HepG2 (cell line): ENCODE measurements around the gene COMMD4. TPM values are rescaled to one million over a fixed set of nuclear protein-coding genes. Genes with fewer than 3 reads are reported as not detected.

Experiments used
- FOSL2 ChIP-seq: sonication (generic); formaldehyde crosslinking; IDR thresholded peaks from 2 replicates; pipeline ENCODE4 v1.4.0; 2020; ENCODE audit warnings: missing genetic modification reagents
- FOXO1 ChIP-seq: sonication (generic); formaldehyde crosslinking; IDR thresholded peaks from 2 replicates; pipeline ENCODE4 v1.4.0; 2020; ENCODE audit warnings: missing genetic modification reagents
- FOXP1 ChIP-seq, 2 experiments: fragments of 450-650 bp in 1 of 2; IDR thresholded peaks; 2 replicates each; pipeline ENCODE4 v1.6.1; 2017 to 2018; ENCODE audit warnings: antibody characterized with exemption in 1 of 2
- IKZF4 ChIP-seq: sonication (generic); formaldehyde crosslinking; IDR thresholded peaks from 2 replicates; pipeline ENCODE4 v1.5.1; 2020; ENCODE audit warnings: borderline replicate concordance, mild to moderate bottlenecking, low read depth, missing genetic modification reagents; ENCODE audit errors: not compliant biosample characterization
- MIER2 ChIP-seq: IDR thresholded peaks from 2 replicates; pipeline ENCODE4 v1.6.1; 2016; ENCODE audit warnings: missing biosample characterization, missing genetic modification reagents
- PAXIP1 ChIP-seq: sonication (generic); formaldehyde crosslinking; conservative IDR thresholded peaks from 2 replicates; pipeline ENCODE4 v1.4.0; 2020; ENCODE audit warnings: mild to moderate bottlenecking, missing genetic modification reagents, moderate library complexity
- POLR2AphosphoS5 ChIP-seq: IDR thresholded peaks from 2 replicates; pipeline ENCODE4 v1.6.1; 2012; ENCODE audit warnings: low read depth, low read length
- TCF12 ChIP-seq, 2 experiments: fragments of 450-650 bp in 1 of 2; sonication (generic) in 1 of 2; formaldehyde crosslinking in 1 of 2; IDR thresholded peaks; 2 replicates each; pipeline versions ENCODE4 v1.6.1 to v1.8.0; 2017 to 2022; ENCODE audit warnings: antibody characterized with exemption in 1 of 2, mild to moderate bottlenecking in 1 of 2, missing genetic modification reagents in 1 of 2, moderate library complexity in 1 of 2
- TGIF2 ChIP-seq: IDR thresholded peaks from 2 replicates; pipeline ENCODE4 v1.6.1; 2016; ENCODE audit warnings: control low read depth, missing compliant biosample characterization
- ZC3H4 ChIP-seq: sonication (generic); formaldehyde crosslinking; IDR thresholded peaks from 2 replicates; pipeline ENCODE4 v1.4.0; 2020; ENCODE audit warnings: missing genetic modification reagents, borderline replicate concordance
- ZNF337 ChIP-seq: sonication (generic); formaldehyde crosslinking; IDR thresholded peaks from 2 replicates; pipeline ENCODE4 v1.5.1; 2020; ENCODE audit warnings: missing genetic modification reagents, low read depth, mild to moderate bottlenecking, borderline replicate concordance
- ZNF383 ChIP-seq: sonication (generic); formaldehyde crosslinking; IDR thresholded peaks from 2 replicates; pipeline ENCODE4 v1.4.0; 2020; ENCODE audit warnings: missing genetic modification reagents, mild to moderate bottlenecking, borderline replicate concordance
- ZNF468 ChIP-seq: sonication (generic); formaldehyde crosslinking; IDR thresholded peaks from 2 replicates; pipeline ENCODE4 v1.8.0; 2022; ENCODE audit warnings: mild to moderate bottlenecking, moderate library complexity, missing genetic modification reagents
- ZNF556 ChIP-seq: sonication (generic); formaldehyde crosslinking; IDR thresholded peaks from 2 replicates; pipeline ENCODE4 v1.4.0; 2020; ENCODE audit warnings: mild to moderate bottlenecking, missing genetic modification reagents, borderline replicate concordance
- ZNF577 ChIP-seq: sonication (generic); formaldehyde crosslinking; IDR thresholded peaks from 2 replicates; pipeline ENCODE4 v1.4.0; 2020; ENCODE audit warnings: mild to moderate bottlenecking, low read depth, missing genetic modification reagents, borderline replicate concordance
- ZNF678 ChIP-seq: sonication (generic); formaldehyde crosslinking; IDR thresholded peaks from 2 replicates; pipeline ENCODE4 v1.4.0; 2020; ENCODE audit warnings: mild to moderate bottlenecking, missing genetic modification reagents
- ZNF75D ChIP-seq: sonication (generic); formaldehyde crosslinking; IDR thresholded peaks from 2 replicates; pipeline ENCODE4 v1.8.1; 2023; ENCODE audit warnings: missing genetic modification reagents, mild to moderate bottlenecking, borderline replicate concordance
- polyA plus RNA-seq, 8 experiments: library from polyadenylated mRNA; depleted of rRNA in 3 of 8; stranded (reverse) in 7 of 8; unstranded in 1 of 8; fragments of >200 nt; fragmentation: Illumina TruSeq in 4 of 8; extraction: Trizol in 4 of 8; gene quantifications; 2 replicates each; pipeline versions ENCODE4 v1.2.1 to v1.2.3, GENCODE V29; 2011 to 2016; ENCODE audit warnings: low read depth in 4 of 8, missing spikeins in 1 of 8, mixed read lengths in 1 of 8; ENCODE audit not compliant: insufficient read depth in 1 of 8
- total RNA-seq, 5 experiments: library from RNA; depleted of rRNA; stranded (reverse); fragments of >200 nt; fragmentation: Illumina TruSeq; extraction: Trizol; gene quantifications; 2 replicates each; pipeline ENCODE4 v1.2.3, GENCODE V29; 2016; ENCODE audit warnings: low read depth in 1 of 5
- TF ChIP-seq, protein P1 (sequence below): sonication (generic); formaldehyde crosslinking; IDR thresholded peaks from 2 replicates; pipeline ENCODE4 v1.4.0; 2020; ENCODE audit warnings: mild to moderate bottlenecking, missing genetic modification reagents, borderline replicate concordance
- TF ChIP-seq, protein P2 (sequence below): IDR thresholded peaks from 2 replicates; pipeline ENCODE4 v1.6.1; 2016; ENCODE audit warnings: missing compliant biosample characterization, missing genetic modification reagents, borderline replicate concordance

Gene COMMD4
- total and polyA plus RNA-seq, 2 of the 13 experiments (the other 11 are each of a cell fraction or from before 2014, with no cell fraction given) = 45.8 to 89.9 TPM

DNA sequence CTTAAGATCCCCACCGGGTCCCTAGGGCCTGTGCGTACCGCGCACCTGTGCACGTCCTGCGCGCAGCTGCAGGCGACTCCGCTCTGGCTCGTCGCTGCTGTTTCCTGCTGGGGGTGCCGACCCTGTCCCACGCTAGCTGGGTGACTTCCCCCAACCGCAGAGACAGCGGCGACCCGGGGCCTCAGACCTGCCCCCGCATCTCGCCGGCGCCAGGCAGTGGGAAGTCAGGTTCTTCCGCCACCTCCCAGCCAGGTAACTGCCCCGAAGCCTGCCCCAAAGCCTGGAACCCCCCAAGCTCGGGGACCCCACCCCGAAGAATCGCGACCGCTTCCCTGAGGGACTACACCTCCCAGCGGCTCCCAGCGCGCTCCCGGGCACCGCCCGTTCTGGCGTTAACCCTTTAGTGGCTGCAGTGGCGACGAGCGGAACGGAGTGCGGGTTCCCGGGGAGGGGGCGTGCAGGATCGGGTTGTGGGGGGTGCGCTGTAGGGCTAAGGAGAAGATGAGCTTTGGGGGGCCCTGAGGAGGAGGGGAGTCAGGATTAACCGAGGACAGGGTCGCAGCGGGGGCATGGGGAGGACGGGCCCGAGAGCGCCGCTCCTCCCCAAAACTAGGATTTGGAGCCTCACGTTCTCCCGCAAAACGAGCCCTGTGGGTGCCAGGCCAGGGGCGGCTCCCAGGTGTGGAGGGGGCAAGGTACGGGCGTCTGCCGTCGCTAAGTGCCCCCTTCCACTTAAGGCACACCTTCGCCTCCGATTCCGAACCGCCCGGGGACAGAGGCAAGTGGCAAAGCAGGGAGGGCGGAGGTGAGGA lies 11.6 kb downstream of the COMMD4 start (continued):
- TF ChIP-seq PAXIP1 (CRISPR knock-in tag) = peak; percentile 59
- TF ChIP-seq ZNF556 (CRISPR knock-in tag) = no peak; the same call in 1 of the 2 replicates
- TF ChIP-seq TCF12 (IDR thresholded peaks at IDR 0.05) = no peak
- TF ChIP-seq TCF12 (CRISPR knock-in tag; IDR thresholded peaks at IDR 0.05) = no peak
- TF ChIP-seq, protein P1, sequence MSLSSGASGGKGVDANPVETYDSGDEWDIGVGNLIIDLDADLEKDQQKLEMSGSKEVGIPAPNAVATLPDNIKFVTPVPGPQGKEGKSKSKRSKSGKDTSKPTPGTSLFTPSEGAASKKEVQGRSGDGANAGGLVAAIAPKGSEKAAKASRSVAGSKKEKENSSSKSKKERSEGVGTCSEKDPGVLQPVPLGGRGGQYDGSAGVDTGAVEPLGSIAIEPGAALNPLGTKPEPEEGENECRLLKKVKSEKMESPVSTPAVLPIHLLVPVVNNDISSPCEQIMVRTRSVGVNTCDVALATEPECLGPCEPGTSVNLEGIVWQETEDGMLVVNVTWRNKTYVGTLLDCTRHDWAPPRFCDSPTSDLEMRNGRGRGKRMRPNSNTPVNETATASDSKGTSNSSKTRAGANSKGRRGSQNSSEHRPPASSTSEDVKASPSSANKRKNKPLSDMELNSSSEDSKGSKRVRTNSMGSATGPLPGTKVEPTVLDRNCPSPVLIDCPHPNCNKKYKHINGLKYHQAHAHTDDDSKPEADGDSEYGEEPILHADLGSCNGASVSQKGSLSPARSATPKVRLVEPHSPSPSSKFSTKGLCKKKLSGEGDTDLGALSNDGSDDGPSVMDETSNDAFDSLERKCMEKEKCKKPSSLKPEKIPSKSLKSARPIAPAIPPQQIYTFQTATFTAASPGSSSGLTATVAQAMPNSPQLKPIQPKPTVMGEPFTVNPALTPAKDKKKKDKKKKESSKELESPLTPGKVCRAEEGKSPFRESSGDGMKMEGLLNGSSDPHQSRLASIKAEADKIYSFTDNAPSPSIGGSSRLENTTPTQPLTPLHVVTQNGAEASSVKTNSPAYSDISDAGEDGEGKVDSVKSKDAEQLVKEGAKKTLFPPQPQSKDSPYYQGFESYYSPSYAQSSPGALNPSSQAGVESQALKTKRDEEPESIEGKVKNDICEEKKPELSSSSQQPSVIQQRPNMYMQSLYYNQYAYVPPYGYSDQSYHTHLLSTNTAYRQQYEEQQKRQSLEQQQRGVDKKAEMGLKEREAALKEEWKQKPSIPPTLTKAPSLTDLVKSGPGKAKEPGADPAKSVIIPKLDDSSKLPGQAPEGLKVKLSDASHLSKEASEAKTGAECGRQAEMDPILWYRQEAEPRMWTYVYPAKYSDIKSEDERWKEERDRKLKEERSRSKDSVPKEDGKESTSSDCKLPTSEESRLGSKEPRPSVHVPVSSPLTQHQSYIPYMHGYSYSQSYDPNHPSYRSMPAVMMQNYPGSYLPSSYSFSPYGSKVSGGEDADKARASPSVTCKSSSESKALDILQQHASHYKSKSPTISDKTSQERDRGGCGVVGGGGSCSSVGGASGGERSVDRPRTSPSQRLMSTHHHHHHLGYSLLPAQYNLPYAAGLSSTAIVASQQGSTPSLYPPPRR (CRISPR knock-in tag) = no peak
- TF ChIP-seq FOXP1 (IDR thresholded peaks at IDR 0.05) = no peak
- no peak for TF ChIP-seq FOXP1 (CRISPR knock-in tag; IDR thresholded peaks at IDR 0.05)
- TF ChIP-seq ZNF337 = peak; percentile 75; the same call in 1 of the 2 replicates
- TF ChIP-seq ZNF678 (CRISPR knock-in tag) = no peak
- TF ChIP-seq, protein P2, sequence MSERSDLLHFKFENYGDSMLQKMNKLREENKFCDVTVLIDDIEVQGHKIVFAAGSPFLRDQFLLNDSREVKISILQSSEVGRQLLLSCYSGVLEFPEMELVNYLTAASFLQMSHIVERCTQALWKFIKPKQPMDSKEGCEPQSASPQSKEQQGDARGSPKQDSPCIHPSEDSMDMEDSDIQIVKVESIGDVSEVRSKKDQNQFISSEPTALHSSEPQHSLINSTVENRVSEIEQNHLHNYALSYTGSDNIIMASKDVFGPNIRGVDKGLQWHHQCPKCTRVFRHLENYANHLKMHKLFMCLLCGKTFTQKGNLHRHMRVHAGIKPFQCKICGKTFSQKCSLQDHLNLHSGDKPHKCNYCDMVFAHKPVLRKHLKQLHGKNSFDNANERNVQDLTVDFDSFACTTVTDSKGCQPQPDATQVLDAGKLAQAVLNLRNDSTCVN = no peak
- no peak for TF ChIP-seq ZNF577
- no peak for TF ChIP-seq ZNF383
- TF ChIP-seq FOXO1 (CRISPR knock-in tag) = 0 out of 2 replicates have a peak, but pooled peaks have one; percentile 6
- TF ChIP-seq TGIF2 (CRISPR knock-in tag) = no peak
- no peak for TF ChIP-seq ZC3H4 (CRISPR knock-in tag)
- 0 out of 2 replicates have a peak, but pooled peaks have one; percentile 83 for TF ChIP-seq ZNF468
- TF ChIP-seq FOSL2 (CRISPR knock-in tag) = no peak
- no peak for TF ChIP-seq ZNF75D
- TF ChIP-seq POLR2AphosphoS5 = no peak
- peak; percentile 74 for TF ChIP-seq IKZF4 (CRISPR knock-in tag)
- no peak for TF ChIP-seq MIER2 (CRISPR knock-in tag)
